A204.1 (cell line): ENCODE results near the gene CASP4.
"Not testable (repeated sequence)": the region's sequence is repeated elsewhere in the genome, so short reads cannot be mapped to it uniquely, and the experiment has no call there.

Source experiments
- FAIRE-seq: peaks from 2 replicates; lab custom pipeline; 2012; peaks lifted over from hg19 to GRCh38; lab: Jason Lieb, UNC

CASP4 gene

GRCh38 chr11:104956528-104956927, 11.8 kb downstream of the CASP4 start:
- no peak for FAIRE-seq

GRCh38 chr11:104946907-104947306, 21.5 kb downstream of the CASP4 start:
- peak; percentile 65 for FAIRE-seq

GRCh38 chr11:104944076-104944475, 24.3 kb downstream of the CASP4 start:
- no peak for FAIRE-seq

GRCh38 chr11:104943561-104943960, 24.8 kb downstream of the CASP4 start:
- FAIRE-seq = no peak

GRCh38 chr11:104934594-104934993, 33.8 kb downstream of the CASP4 start:
- FAIRE-seq = no peak

- FAIRE-seq = not testable (repeated sequence)
These were observed 34.3 kb downstream of the CASP4 start for GRCh38 chr11:104934073-104934472.

- FAIRE-seq = no peak
These were observed 39.6 kb downstream of the CASP4 start for GRCh38 chr11:104928811-104929210.

GRCh38 chr11:104926771-104927611, 41.4 kb downstream of the CASP4 start:
- FAIRE-seq = no peak

- no peak for FAIRE-seq
These were observed 42.5 kb downstream of the CASP4 start for GRCh38 chr11:104925850-104926249.

- FAIRE-seq = peak; percentile 19
These were observed 50.1 kb downstream of the CASP4 start for GRCh38 chr11:104918113-104918824.

- FAIRE-seq = no peak
These were observed 50.9 kb downstream of the CASP4 start for GRCh38 chr11:104917271-104918112.

GRCh38 chr11:104916442-104916841, 51.9 kb downstream of the CASP4 start:
- no peak for FAIRE-seq

- no peak for FAIRE-seq
These were observed 56.3 kb downstream of the CASP4 start for GRCh38 chr11:104912102-104912501.

GRCh38 chr11:104908186-104908531, 60.2 kb downstream of the CASP4 start:
- no peak for FAIRE-seq

GRCh38 chr11:104907521-104908185, 60.7 kb downstream of the CASP4 start:
- no peak for FAIRE-seq

GRCh38 chr11:104905271-104905670, 63.1 kb downstream of the CASP4 start:
- FAIRE-seq = no peak

GRCh38 chr11:104899226-104899625, 69.1 kb downstream of the CASP4 start:
- no peak for FAIRE-seq

GRCh38 chr11:104898685-104899013, 69.7 kb downstream of the CASP4 start:
- no peak for FAIRE-seq

GRCh38 chr11:104897891-104898684, 70.3 kb downstream of the CASP4 start, which contains the start of gene CASP12:
TSS of gene CASP12 (minus strand) at chr11:104898460.
- no peak for FAIRE-seq

GRCh38 chr11:104895634-104896033, 72.7 kb downstream of the CASP4 start:
- FAIRE-seq = no peak

GRCh38 chr11:104893876-104894275, 74.5 kb downstream of the CASP4 start:
- no peak for FAIRE-seq
